Measurements from ENCODE around the gene COG7. TPM values are rescaled to one million over a fixed set of nuclear protein-coding genes. Genes with fewer than 3 reads are reported as not detected.

COG7 gene
- total and polyA plus RNA-seq, 2 donors (not counting 1 experiment from before 2014, with no cell fraction given), result 17.5 to 20.9 TPM

DNA sequence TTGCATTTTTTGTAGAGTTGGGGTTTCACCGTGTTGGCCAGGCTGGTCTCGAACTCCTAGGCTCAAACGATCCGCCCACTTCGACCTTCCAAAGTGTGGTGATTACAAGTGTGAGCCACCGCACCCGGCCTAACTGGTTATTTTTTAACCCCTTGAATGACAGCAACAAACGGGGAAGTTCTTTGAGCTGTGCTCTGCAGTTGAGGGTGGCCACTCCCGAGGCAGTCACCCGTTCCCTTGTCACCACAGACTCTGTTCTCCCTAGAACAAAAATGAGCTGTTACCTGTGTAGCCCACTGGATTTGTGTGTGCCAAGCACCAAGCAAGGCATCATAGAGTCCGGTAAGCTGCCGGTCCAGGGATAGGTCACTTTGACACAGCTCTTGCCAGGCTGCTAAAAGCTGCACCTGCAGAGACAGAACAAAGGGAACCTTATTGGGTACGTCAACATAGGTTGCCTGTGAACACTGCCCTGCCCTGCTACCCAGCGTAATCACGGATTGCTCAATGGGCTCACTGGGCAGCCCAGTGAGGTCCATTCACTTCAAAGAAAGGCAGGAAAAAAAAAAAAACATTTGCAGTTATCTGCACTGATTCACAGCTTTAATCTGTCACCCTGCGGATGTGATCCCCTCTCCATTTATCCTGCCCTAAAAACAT is 19.6 kb downstream of the COG7 start:
- H3K79me2 ChIP-seq (ENCODE audit: control insufficient read depth, insufficient read depth, low read length), result no peaks in the 10 kb centered on the region
- peaks cover 7% of the 10 kb centered on the region for H3K36me3 ChIP-seq (ENCODE audit: control insufficient read depth, insufficient read depth, low read length)
- H3K4me3 ChIP-seq (replicated peaks in 1 of 4; ENCODE audit: control extremely low read depth in 1 of 4, insufficient read depth in 1 of 4, low read depth in 3 of 4, low read length in 4 of 4), result no peak overlapping the region
- DNase-seq (ENCODE audit: low read depth in 2 of 2), result no peak
- H3K9ac ChIP-seq (ENCODE audit: insufficient read depth, low read length), result no peak overlapping the region
- H3K4me1 ChIP-seq (ENCODE audit: control insufficient read depth, extremely low read depth, insufficient read depth, low read length), result no peaks in the 10 kb centered on the region
- H3K27ac ChIP-seq (ENCODE audit: insufficient read depth, low read length), result no peak overlapping the region
- H3K4me2 ChIP-seq (ENCODE audit: extremely low read depth, insufficient read depth, low read length), result no peak overlapping the region
- no peaks in the 10 kb centered on the region for H3K9me3 ChIP-seq (ENCODE audit: control insufficient read depth, insufficient read depth, low read depth, low read length)
- H2AFZ ChIP-seq (ENCODE audit: low read length), result no peak overlapping the region
- no peaks in the 10 kb centered on the region for H3K27me3 ChIP-seq (ENCODE audit: control insufficient read depth, insufficient read depth, low read length)
- no peaks in the 10 kb centered on the region for H4K20me1 ChIP-seq (ENCODE audit: control insufficient read depth, extremely low read depth, insufficient read depth, low read length)
- TF ChIP-seq EZH2 (IDR thresholded peaks at IDR 0.05; ENCODE audit: low read length, missing control alignments), result no peak
- TF ChIP-seq, protein P1, sequence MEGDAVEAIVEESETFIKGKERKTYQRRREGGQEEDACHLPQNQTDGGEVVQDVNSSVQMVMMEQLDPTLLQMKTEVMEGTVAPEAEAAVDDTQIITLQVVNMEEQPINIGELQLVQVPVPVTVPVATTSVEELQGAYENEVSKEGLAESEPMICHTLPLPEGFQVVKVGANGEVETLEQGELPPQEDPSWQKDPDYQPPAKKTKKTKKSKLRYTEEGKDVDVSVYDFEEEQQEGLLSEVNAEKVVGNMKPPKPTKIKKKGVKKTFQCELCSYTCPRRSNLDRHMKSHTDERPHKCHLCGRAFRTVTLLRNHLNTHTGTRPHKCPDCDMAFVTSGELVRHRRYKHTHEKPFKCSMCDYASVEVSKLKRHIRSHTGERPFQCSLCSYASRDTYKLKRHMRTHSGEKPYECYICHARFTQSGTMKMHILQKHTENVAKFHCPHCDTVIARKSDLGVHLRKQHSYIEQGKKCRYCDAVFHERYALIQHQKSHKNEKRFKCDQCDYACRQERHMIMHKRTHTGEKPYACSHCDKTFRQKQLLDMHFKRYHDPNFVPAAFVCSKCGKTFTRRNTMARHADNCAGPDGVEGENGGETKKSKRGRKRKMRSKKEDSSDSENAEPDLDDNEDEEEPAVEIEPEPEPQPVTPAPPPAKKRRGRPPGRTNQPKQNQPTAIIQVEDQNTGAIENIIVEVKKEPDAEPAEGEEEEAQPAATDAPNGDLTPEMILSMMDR (conservative IDR thresholded peaks at IDR 0.05 in 1 of 2, IDR thresholded peaks at IDR 0.05 in 1 of 2; ENCODE audit: low read depth in 1 of 2, low read length in 2 of 2), result no peak

DNA sequence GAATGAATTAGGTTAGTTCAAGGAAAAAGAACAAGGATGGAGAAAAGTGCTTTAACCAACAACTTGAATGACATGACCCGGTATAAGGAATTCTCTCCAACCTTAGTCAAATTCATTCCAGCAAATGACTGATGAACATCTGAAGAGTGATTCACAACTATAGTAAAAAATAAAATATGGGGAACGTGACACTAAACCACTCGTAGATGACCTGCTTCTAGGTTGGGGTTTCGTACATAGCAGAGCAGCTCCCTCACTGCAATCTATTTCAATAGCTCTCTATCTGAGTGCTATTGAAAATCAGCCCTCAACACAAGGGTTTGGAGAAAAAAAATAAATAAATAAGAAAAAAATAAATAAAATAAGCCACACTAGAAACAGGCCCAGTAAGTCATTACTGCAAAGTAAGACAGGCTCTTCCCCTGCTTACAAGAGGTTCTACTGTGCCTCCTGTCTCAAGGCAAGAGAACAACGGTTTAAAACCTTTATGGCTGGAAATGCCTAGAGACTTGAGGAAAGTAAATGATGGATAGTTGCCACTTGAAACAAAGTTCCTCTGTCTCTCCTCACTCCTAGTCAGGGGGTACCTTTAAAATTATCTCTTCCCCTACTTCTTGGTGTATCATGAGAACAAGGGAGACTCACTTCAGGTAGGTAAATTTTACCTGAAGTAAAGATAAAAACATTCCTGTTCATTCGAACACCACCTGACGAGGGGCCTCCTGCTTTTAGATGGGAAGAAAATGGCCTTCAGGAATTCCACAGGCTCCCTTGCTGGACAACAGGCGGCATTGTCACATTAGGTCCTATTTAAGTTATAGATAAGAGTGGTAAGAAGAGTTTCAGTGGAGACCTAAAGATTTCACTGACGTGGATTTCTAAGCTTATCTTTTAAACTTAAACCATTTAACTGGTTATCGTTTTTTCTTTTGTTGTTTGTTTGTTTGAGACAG is 20.5 kb downstream of the COG7 start:
- TF ChIP-seq, protein P1 (conservative IDR thresholded peaks at IDR 0.05 in 1 of 2, IDR thresholded peaks at IDR 0.05 in 1 of 2; ENCODE audit: low read depth in 1 of 2, low read length in 2 of 2), result no peak
- no peak for TF ChIP-seq EZH2 (IDR thresholded peaks at IDR 0.05; ENCODE audit: low read length, missing control alignments)
- H3K36me3 ChIP-seq (ENCODE audit: control insufficient read depth, insufficient read depth, low read length), result peaks cover 7% of the 10 kb centered on the region
- no peak overlapping the region for H3K9ac ChIP-seq (ENCODE audit: insufficient read depth, low read length)
- no peaks in the 10 kb centered on the region for H3K79me2 ChIP-seq (ENCODE audit: control insufficient read depth, insufficient read depth, low read length)
- H3K4me1 ChIP-seq (ENCODE audit: control insufficient read depth, extremely low read depth, insufficient read depth, low read length), result no peaks in the 10 kb centered on the region
- H2AFZ ChIP-seq (ENCODE audit: low read length), result no peak overlapping the region
- no peaks in the 10 kb centered on the region for H4K20me1 ChIP-seq (ENCODE audit: control insufficient read depth, extremely low read depth, insufficient read depth, low read length)
- no peaks in the 10 kb centered on the region for H3K9me3 ChIP-seq (ENCODE audit: control insufficient read depth, insufficient read depth, low read depth, low read length)
- no peak overlapping the region for H3K4me3 ChIP-seq (replicated peaks in 1 of 4; ENCODE audit: control extremely low read depth in 1 of 4, insufficient read depth in 1 of 4, low read depth in 3 of 4, low read length in 4 of 4)
- DNase-seq (ENCODE audit: low read depth in 2 of 2), result peak in 1 of 2 donors; percentile 64
- H3K4me2 ChIP-seq (ENCODE audit: extremely low read depth, insufficient read depth, low read length), result no peak overlapping the region
- no peak overlapping the region for H3K27ac ChIP-seq (ENCODE audit: insufficient read depth, low read length)
- no peaks in the 10 kb centered on the region for H3K27me3 ChIP-seq (ENCODE audit: control insufficient read depth, insufficient read depth, low read length)

DNA sequence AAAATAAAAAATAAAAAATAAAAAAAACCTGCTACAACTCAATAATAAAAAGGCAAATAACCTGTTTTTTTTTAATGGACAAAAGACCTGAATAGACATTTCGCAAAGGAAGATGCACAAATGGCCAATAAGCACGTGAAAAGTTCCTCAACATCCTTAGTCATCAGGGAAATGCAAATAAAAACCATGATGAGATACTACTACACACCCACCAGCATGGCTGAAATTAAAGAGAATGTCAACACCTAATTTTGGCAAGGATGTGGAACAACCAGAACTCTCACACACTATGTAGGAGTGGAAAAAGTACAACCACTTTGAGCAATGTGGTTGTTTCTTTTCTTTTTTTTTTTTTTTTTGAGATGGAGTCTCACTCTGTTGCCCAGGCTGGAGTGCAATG is 24.6 kb downstream of the COG7 start:
- Histone ChIP-seq H3K79me2 (ENCODE audit: control insufficient read depth, insufficient read depth, low read length) (no peaks in the 10 kb centered on the region), H3K27me3 (ENCODE audit: control insufficient read depth, insufficient read depth, low read length) (no peaks in the 10 kb centered on the region), H3K9ac (ENCODE audit: insufficient read depth, low read length) (no peak overlapping the region), H3K4me2 (ENCODE audit: extremely low read depth, insufficient read depth, low read length) (no peak overlapping the region), H3K9me3 (ENCODE audit: control insufficient read depth, insufficient read depth, low read depth, low read length) (no peaks in the 10 kb centered on the region), H2AFZ (ENCODE audit: low read length) (no peak overlapping the region), H3K4me1 (ENCODE audit: control insufficient read depth, extremely low read depth, insufficient read depth, low read length) (peaks cover 5% of the 10 kb centered on the region), H3K4me3 (replicated peaks in 1 of 4; ENCODE audit: control extremely low read depth in 1 of 4, insufficient read depth in 1 of 4, low read depth in 3 of 4, low read length in 4 of 4) (no peak overlapping the region), H4K20me1 (ENCODE audit: control insufficient read depth, extremely low read depth, insufficient read depth, low read length) (no peaks in the 10 kb centered on the region), H3K36me3 (ENCODE audit: control insufficient read depth, insufficient read depth, low read length) (peaks cover 6% of the 10 kb centered on the region), H3K27ac (ENCODE audit: insufficient read depth, low read length) (no peak overlapping the region)
- no peak for DNase-seq (ENCODE audit: low read depth in 2 of 2)
- TF ChIP-seq EZH2 (IDR thresholded peaks at IDR 0.05; ENCODE audit: low read length, missing control alignments), result no peak
- TF ChIP-seq, protein P1 (conservative IDR thresholded peaks at IDR 0.05 in 1 of 2, IDR thresholded peaks at IDR 0.05 in 1 of 2; ENCODE audit: low read depth in 1 of 2, low read length in 2 of 2), result no peak
